ENCODE data around the gene MAB21L1.

The MAB21L1 gene

GRCh38 chr13:35473206-35473775 is 3.2 kb downstream of the MAB21L1 start:
- no peak overlapping the region for H3K9ac ChIP-seq
- H3K27me3 ChIP-seq (ENCODE audit: insufficient read depth, low read depth), result no peaks in the 10 kb centered on the region
- no peaks in the 10 kb centered on the region for H3K4me1 ChIP-seq (ENCODE audit: low read depth, poor library complexity, severe bottlenecking)
- no peaks in the 10 kb centered on the region for H3K36me3 ChIP-seq (ENCODE audit: insufficient read depth)
- H3K79me2 ChIP-seq (ENCODE audit: insufficient read depth, low read depth), result no peaks in the 10 kb centered on the region
- no peak for TF ChIP-seq CTCF (conservative IDR thresholded peaks at IDR 0.05; ENCODE audit: low read depth, low read length)
- H2AFZ ChIP-seq (ENCODE audit: low read depth), result no peak overlapping the region
- no peak overlapping the region for H3K4me2 ChIP-seq
- no peaks in the 10 kb centered on the region for H4K20me1 ChIP-seq (ENCODE audit: insufficient read depth)
- no peak overlapping the region for H3K4me3 ChIP-seq (IDR thresholded peaks at IDR 0.05; ENCODE audit: insufficient read depth, low read depth, low read length)
- H3K27ac ChIP-seq, result no peak overlapping the region

GRCh38 chr13:35472323-35472881 is 4.1 kb downstream of the MAB21L1 start:
- Histone ChIP-seq H2AFZ (ENCODE audit: low read depth) (no peak overlapping the region), H3K4me3 (IDR thresholded peaks at IDR 0.05; ENCODE audit: insufficient read depth, low read depth, low read length) (no peak overlapping the region), H3K36me3 (ENCODE audit: insufficient read depth) (no peaks in the 10 kb centered on the region), H3K9ac (no peak overlapping the region), H3K4me2 (no peak overlapping the region), H3K27ac (no peak overlapping the region), H3K27me3 (ENCODE audit: insufficient read depth, low read depth) (no peaks in the 10 kb centered on the region), H3K4me1 (ENCODE audit: low read depth, poor library complexity, severe bottlenecking) (no peaks in the 10 kb centered on the region), H3K79me2 (ENCODE audit: insufficient read depth, low read depth) (no peaks in the 10 kb centered on the region), H4K20me1 (ENCODE audit: insufficient read depth) (no peaks in the 10 kb centered on the region)
- TF ChIP-seq CTCF (conservative IDR thresholded peaks at IDR 0.05; ENCODE audit: low read depth, low read length), result no peak

GRCh38 chr13:35471706-35472322 is 4.7 kb downstream of the MAB21L1 start:
- no peak for TF ChIP-seq CTCF (conservative IDR thresholded peaks at IDR 0.05; ENCODE audit: low read depth, low read length)
- no peak overlapping the region for H3K9ac ChIP-seq
- H3K36me3 ChIP-seq (ENCODE audit: insufficient read depth), result no peaks in the 10 kb centered on the region
- H3K4me1 ChIP-seq (ENCODE audit: low read depth, poor library complexity, severe bottlenecking), result no peaks in the 10 kb centered on the region
- H3K79me2 ChIP-seq (ENCODE audit: insufficient read depth, low read depth), result no peaks in the 10 kb centered on the region
- H3K4me2 ChIP-seq, result no peak overlapping the region
- no peak overlapping the region for H3K27ac ChIP-seq
- H2AFZ ChIP-seq (ENCODE audit: low read depth), result no peak overlapping the region
- no peak overlapping the region for H3K4me3 ChIP-seq (IDR thresholded peaks at IDR 0.05; ENCODE audit: insufficient read depth, low read depth, low read length)
- no peaks in the 10 kb centered on the region for H4K20me1 ChIP-seq (ENCODE audit: insufficient read depth)
- no peaks in the 10 kb centered on the region for H3K27me3 ChIP-seq (ENCODE audit: insufficient read depth, low read depth)

GRCh38 chr13:35470671-35471661 is 5.5 kb downstream of the MAB21L1 start:
- Histone ChIP-seq H3K4me3 (IDR thresholded peaks at IDR 0.05; ENCODE audit: insufficient read depth, low read depth, low read length) (no peak overlapping the region), H2AFZ (ENCODE audit: low read depth) (no peak overlapping the region), H3K4me1 (ENCODE audit: low read depth, poor library complexity, severe bottlenecking) (no peaks in the 10 kb centered on the region), H3K4me2 (no peak overlapping the region), H3K79me2 (ENCODE audit: insufficient read depth, low read depth) (no peaks in the 10 kb centered on the region), H3K27me3 (ENCODE audit: insufficient read depth, low read depth) (no peaks in the 10 kb centered on the region), H4K20me1 (ENCODE audit: insufficient read depth) (no peaks in the 10 kb centered on the region), H3K9ac (no peak overlapping the region), H3K36me3 (ENCODE audit: insufficient read depth) (no peaks in the 10 kb centered on the region), H3K27ac (no peak overlapping the region)
- no peak for TF ChIP-seq CTCF (conservative IDR thresholded peaks at IDR 0.05; ENCODE audit: low read depth, low read length)

Measured in KMS-11 (cell line).